ENCODE results near the gene CAMSAP3. TPM values are rescaled to one million over a fixed set of nuclear protein-coding genes. Genes with fewer than 3 reads are reported as not detected.

Gene CAMSAP3
- total RNA-seq, 1 experiment from 2014 or later: not detected

GRCh38 chr19:7611541-7612279 is 16.0 kb downstream of the CAMSAP3 start:
- H3K4me3 ChIP-seq: no peak overlapping the region
- no peaks in the 10 kb centered on the region for H3K36me3 ChIP-seq
- peak in 1 of 2 experiments; percentile 31 for DNase-seq (ENCODE audit: low read depth in 1 of 2, low spot score in 2 of 2)
- H3K4me1 ChIP-seq (replicated peaks): no peaks in the 10 kb centered on the region
- H3K9me3 ChIP-seq (replicated peaks): no peaks in the 10 kb centered on the region
- no peaks in the 10 kb centered on the region for H3K27me3 ChIP-seq (replicated peaks)
- no peak overlapping the region for H3K27ac ChIP-seq

GRCh38 chr19:7612282-7613274 is 16.9 kb downstream of the CAMSAP3 start:
- H3K27ac ChIP-seq: no peak overlapping the region
- H3K4me3 ChIP-seq: no peak overlapping the region
- no peaks in the 10 kb centered on the region for H3K36me3 ChIP-seq
- DNase-seq (ENCODE audit: low read depth in 1 of 2, low spot score in 2 of 2): no peak
- H3K4me1 ChIP-seq (replicated peaks): no peaks in the 10 kb centered on the region
- no peaks in the 10 kb centered on the region for H3K9me3 ChIP-seq (replicated peaks)
- no peaks in the 10 kb centered on the region for H3K27me3 ChIP-seq (replicated peaks)

GRCh38 chr19:7614859-7615741 is 19.4 kb downstream of the CAMSAP3 start:
- Histone ChIP-seq H3K9me3 (replicated peaks) (no peaks in the 10 kb centered on the region), H3K4me1 (replicated peaks) (no peaks in the 10 kb centered on the region), H3K36me3 (peaks cover 5% of the 10 kb centered on the region), H3K27me3 (replicated peaks) (no peaks in the 10 kb centered on the region), H3K27ac (no peak overlapping the region), H3K4me3 (no peak overlapping the region)
- DNase-seq (ENCODE audit: low read depth in 1 of 2, low spot score in 2 of 2): no peak

GRCh38 chr19:7617172-7617571 is 21.5 kb downstream of the CAMSAP3 start:
- Histone ChIP-seq H3K9me3 (replicated peaks) (no peaks in the 10 kb centered on the region), H3K4me3 (no peak overlapping the region), H3K27me3 (replicated peaks) (no peaks in the 10 kb centered on the region), H3K27ac (no peak overlapping the region), H3K36me3 (peaks cover 24% of the 10 kb centered on the region), H3K4me1 (replicated peaks) (no peaks in the 10 kb centered on the region)
- no peak for DNase-seq (ENCODE audit: low read depth in 1 of 2, low spot score in 2 of 2)

GRCh38 chr19:7617735-7618134 is 22.1 kb downstream of the CAMSAP3 start:
- no peak for DNase-seq (ENCODE audit: low read depth in 1 of 2, low spot score in 2 of 2)
- Histone ChIP-seq H3K36me3 (peaks cover 29% of the 10 kb centered on the region), H3K27me3 (replicated peaks) (no peaks in the 10 kb centered on the region), H3K27ac (no peak overlapping the region), H3K4me3 (no peak overlapping the region), H3K9me3 (replicated peaks) (no peaks in the 10 kb centered on the region), H3K4me1 (replicated peaks) (no peaks in the 10 kb centered on the region)

- Histone ChIP-seq H3K27ac (no peak overlapping the region), H3K4me1 (replicated peaks) (no peaks in the 10 kb centered on the region), H3K9me3 (replicated peaks) (no peaks in the 10 kb centered on the region), H3K36me3 (peaks cover 35% of the 10 kb centered on the region), H3K4me3 (no peak overlapping the region), H3K27me3 (replicated peaks) (no peaks in the 10 kb centered on the region)
- no peak for DNase-seq (ENCODE audit: low read depth in 1 of 2, low spot score in 2 of 2)
Measured at GRCh38 chr19:7618348-7618747, 22.7 kb downstream of the CAMSAP3 start.

GRCh38 chr19:7618771-7619510 is 23.3 kb downstream of the CAMSAP3 start:
- no peak overlapping the region for H3K27ac ChIP-seq
- H3K4me1 ChIP-seq (replicated peaks): no peaks in the 10 kb centered on the region
- no peaks in the 10 kb centered on the region for H3K27me3 ChIP-seq (replicated peaks)
- no peak overlapping the region for H3K4me3 ChIP-seq
- no peak for DNase-seq (ENCODE audit: low read depth in 1 of 2, low spot score in 2 of 2)
- H3K36me3 ChIP-seq: peaks cover 38% of the 10 kb centered on the region
- H3K9me3 ChIP-seq (replicated peaks): no peaks in the 10 kb centered on the region

GRCh38 chr19:7619671-7620441 is 24.2 kb downstream of the CAMSAP3 start:
- Histone ChIP-seq H3K27ac (no peak overlapping the region), H3K36me3 (peaks cover 45% of the 10 kb centered on the region), H3K9me3 (replicated peaks) (no peaks in the 10 kb centered on the region), H3K4me1 (replicated peaks) (no peaks in the 10 kb centered on the region), H3K27me3 (replicated peaks) (no peaks in the 10 kb centered on the region), H3K4me3 (no peak overlapping the region)
- DNase-seq (ENCODE audit: low read depth in 1 of 2, low spot score in 2 of 2): no peak

- H3K27ac ChIP-seq: no peak overlapping the region
- H3K4me3 ChIP-seq: no peak overlapping the region
- DNase-seq (ENCODE audit: low read depth in 1 of 2, low spot score in 2 of 2): no peak
- H3K4me1 ChIP-seq (replicated peaks): no peaks in the 10 kb centered on the region
- no peaks in the 10 kb centered on the region for H3K9me3 ChIP-seq (replicated peaks)
- peaks cover 48% of the 10 kb centered on the region for H3K36me3 ChIP-seq
- H3K27me3 ChIP-seq (replicated peaks): no peaks in the 10 kb centered on the region
Measured at GRCh38 chr19:7620442-7621412, 25.1 kb downstream of the CAMSAP3 start.

- no peaks in the 10 kb centered on the region for H3K9me3 ChIP-seq (replicated peaks)
- no peak for DNase-seq (ENCODE audit: low read depth in 1 of 2, low spot score in 2 of 2)
- peaks cover 70% of the 10 kb centered on the region for H3K36me3 ChIP-seq
- no peak overlapping the region for H3K4me3 ChIP-seq
- H3K4me1 ChIP-seq (replicated peaks): peaks cover 3% of the 10 kb centered on the region
- H3K27ac ChIP-seq: no peak overlapping the region
- no peaks in the 10 kb centered on the region for H3K27me3 ChIP-seq (replicated peaks)
Measured at GRCh38 chr19:7622933-7623685, 27.4 kb downstream of the CAMSAP3 start.
